ENCODE measurements around the gene EPM2A.

The EPM2A gene

DNA sequence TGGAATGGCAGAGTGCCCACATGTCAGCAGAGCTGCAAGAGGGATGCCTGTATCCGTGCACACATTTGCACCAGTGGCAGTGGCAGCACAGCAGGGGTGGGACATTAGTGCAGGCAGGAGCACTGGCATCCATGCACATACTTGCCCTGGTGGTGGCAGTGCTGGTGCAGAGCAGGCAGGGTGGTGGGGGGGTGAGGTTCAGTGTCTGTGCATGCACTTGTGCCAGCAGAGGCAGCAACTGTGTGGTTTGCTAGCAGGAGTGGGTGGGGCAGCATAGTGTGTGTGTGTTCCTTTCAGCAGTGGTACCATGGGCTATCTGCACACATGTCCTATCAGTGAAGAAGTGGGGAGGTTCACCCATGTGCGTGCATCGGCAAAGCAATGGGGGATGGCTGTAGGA lies 151.6 kb downstream of the EPM2A start:
- H3K36me3 ChIP-seq = no peaks in the 10 kb centered on the region
- H3K27me3 ChIP-seq = no peaks in the 10 kb centered on the region
- intact Hi-C loops (cut with DNase I; ENCODE audit: low total_unique reads) = no loop called here
- TF ChIP-seq, protein P1, sequence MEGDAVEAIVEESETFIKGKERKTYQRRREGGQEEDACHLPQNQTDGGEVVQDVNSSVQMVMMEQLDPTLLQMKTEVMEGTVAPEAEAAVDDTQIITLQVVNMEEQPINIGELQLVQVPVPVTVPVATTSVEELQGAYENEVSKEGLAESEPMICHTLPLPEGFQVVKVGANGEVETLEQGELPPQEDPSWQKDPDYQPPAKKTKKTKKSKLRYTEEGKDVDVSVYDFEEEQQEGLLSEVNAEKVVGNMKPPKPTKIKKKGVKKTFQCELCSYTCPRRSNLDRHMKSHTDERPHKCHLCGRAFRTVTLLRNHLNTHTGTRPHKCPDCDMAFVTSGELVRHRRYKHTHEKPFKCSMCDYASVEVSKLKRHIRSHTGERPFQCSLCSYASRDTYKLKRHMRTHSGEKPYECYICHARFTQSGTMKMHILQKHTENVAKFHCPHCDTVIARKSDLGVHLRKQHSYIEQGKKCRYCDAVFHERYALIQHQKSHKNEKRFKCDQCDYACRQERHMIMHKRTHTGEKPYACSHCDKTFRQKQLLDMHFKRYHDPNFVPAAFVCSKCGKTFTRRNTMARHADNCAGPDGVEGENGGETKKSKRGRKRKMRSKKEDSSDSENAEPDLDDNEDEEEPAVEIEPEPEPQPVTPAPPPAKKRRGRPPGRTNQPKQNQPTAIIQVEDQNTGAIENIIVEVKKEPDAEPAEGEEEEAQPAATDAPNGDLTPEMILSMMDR (IDR thresholded peaks at IDR 0.05) = no peak
- H3K27ac ChIP-seq = no peak overlapping the region
- H3K4me3 ChIP-seq = no peak overlapping the region
- no peaks in the 10 kb centered on the region for H3K4me1 ChIP-seq
- DNase-seq = no peak
- peaks cover 0 to 18% (median 13%) of the 10 kb centered on the region in 3 donors for H3K9me3 ChIP-seq
